ENCODE data around the gene BET1L. TPM values are rescaled to one million over a fixed set of nuclear protein-coding genes. Genes with fewer than 3 reads are reported as not detected.

The BET1L gene
- total RNA-seq, 2 experiments from 2014 or later: 39.8 to 40.6 TPM

DNA sequence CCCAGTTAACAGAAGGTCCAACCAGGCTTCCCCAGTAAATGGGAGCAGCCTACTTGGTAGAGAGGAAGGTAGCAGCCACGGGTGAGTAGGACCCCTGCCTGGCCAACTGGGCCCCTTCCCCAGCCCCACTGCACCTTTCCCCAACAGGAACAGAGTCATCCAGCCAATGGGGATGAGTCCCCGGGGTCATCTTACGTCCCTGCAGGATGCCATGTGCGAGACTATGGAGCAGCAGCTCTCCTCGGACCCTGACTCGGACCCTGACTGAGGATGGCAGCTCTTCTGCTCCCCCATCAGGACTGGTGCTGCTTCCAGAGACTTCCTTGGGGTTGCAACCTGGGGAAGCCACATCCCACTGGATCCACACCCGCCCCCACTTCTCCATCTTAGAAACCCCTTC, 6.9 kb upstream of the BET1L start:
- CTCF ChIA-PET: no interaction called here
- POLR2A ChIA-PET: interaction anchor here (1.1 kb wide), 1 partner anchor 201 kb away, joined by 4 read pairs; the partner anchor contains the start of gene SIGIRR

DNA sequence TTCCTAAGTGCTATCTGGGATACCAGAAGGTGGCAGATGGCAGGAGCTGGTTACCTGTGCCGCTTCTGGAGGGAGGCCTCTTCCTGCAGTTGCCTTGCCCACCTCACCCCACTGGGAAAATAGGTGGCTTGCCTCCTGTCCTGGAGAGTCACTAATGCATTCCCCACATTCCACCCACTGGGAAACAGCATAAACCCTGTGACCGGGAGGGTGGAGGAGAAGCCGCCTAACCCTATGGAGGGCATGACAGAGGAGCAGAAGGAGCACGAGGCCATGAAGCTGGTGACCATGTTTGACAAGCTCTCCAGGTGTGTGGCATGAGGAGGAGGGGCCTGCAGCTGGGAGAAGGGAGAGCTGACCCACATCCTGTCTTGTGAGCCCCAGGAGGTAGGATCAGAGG, 5.9 kb upstream of the BET1L start:
- POLR2A ChIA-PET: interaction anchor here (1.1 kb wide), 1 partner anchor 202 kb away, joined by 4 read pairs; the partner anchor contains the start of gene SIGIRR
- CTCF ChIA-PET: interaction anchor here (0.8 kb wide), 1 partner anchor 9 kb away, joined by 4 read pairs; no protein-coding TSS in a partner anchor

DNA sequence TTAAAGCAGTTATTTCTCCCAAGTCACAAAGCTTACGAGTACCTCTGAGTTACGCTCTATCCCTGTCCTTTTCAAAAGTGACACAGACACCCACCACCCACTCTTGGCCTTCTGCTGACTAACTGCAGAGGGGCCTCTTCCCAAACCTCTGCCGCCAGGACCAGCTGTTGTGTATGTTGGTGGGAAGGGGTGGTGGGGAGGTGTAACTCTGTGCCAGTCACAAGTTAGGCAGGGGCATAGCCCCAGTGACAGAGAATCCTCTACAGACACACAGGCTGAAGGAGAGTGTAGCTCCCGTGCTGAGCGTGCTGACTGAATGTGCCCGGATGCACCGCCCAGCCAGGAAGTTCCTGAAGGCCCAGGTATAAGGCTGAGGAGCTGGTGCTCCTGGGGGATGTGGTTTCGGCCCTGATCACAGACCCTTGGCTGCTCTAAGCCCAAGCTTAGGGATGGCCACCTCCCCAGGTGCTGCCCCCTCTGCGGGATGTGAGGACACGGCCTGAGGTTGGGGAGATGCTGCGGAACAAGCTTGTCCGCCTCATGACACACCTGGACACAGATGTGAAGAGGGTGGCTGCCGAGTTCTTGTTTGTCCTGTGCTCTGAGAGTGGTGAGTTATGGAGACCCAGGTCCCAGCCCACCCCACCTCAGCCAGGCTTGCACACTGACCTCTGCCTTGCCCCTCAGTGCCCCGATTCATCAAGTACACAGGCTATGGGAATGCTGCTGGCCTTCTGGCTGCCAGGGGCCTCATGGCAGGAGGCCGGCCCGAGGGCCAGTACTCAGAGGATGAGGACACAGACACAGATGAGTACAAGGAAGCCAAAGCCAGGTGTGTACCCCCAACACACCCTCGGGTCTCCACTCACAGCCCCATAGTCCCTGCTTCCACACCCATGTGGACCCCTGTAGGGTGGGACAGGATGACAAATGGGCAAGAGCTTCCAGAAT, 5.2 kb upstream of the BET1L start:
- CTCF ChIA-PET: interaction anchor here (0.8 to 1.2 kb wide), 3 partner anchors 10 to 153 kb away, joined by 3 to 4 read pairs (median 3); no protein-coding TSS in a partner anchor
- POLR2A ChIA-PET: interaction anchor here (1.1 kb wide), 1 partner anchor 202 kb away, joined by 4 read pairs; the partner anchor contains the start of gene SIGIRR

DNA sequence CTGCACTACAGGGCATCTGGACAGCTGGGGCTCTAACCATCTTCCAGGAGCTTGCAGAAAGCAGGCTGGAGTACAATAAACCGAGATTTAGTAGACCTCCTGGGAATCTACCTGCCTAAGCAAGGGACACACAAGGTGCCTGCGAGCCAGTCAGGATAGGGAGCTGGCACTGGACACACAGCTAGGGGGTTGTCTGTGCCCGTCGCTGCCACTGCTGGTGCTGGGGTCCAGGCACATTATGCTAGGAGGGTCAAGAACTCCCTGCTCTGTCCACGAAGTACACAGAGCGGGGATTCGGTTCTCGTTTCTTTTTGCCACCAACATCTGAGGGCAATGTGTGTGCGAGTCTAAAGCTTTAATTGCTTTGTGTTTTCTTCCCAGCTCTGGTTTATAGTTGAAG, 4.5 kb upstream of the BET1L start:
- POLR2A ChIA-PET: no interaction called here
- CTCF ChIA-PET: interaction anchor here (0.9 to 1.2 kb wide), 2 partner anchors 48 to 153 kb away, joined by 3 read pairs; no protein-coding TSS in a partner anchor

DNA sequence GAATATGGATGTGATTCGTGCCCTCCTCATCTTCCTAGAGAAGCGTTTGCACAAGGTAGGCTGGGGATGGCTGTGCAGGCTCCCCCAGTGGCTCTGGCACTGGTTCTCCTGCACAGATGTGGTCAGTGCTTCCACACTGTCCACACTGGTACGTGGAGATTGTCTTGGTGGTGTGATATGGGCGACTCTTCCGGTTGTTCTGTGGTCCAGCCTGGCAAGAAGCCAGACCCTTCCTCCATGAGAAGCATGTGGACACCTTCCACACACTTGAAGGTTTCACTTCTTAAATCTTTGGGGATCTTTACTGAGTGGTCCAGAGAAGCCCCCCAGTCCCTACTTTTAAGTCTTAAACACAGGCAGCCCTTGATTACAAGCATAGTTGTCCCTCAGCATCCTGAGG, 4.1 kb upstream of the BET1L start:
- POLR2A ChIA-PET: no interaction called here
- CTCF ChIA-PET: interaction anchor here (0.9 to 1.2 kb wide), 2 partner anchors 49 to 154 kb away, joined by 3 read pairs; no protein-coding TSS in a partner anchor

DNA sequence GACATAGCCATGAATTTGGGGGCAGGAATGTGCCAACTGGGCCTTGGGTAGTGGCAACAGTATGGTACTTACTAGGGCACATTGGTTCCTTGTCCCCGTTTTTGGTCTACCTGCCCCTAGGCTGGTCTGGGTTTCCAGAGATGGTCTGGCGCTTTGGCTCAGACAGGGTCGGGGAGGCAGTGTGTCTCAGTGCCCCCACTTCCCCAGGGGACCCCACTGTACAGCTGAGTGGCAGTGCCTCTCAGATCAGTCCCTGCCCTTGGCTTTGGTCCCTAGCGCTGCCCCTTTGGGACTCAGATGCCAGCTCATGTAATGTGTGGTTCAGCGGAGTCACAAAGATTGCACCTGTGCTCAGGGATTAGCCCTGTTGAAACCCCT, 3.6 kb upstream of the BET1L start:
- CTCF ChIA-PET: no interaction called here
- POLR2A ChIA-PET: no interaction called here

DNA sequence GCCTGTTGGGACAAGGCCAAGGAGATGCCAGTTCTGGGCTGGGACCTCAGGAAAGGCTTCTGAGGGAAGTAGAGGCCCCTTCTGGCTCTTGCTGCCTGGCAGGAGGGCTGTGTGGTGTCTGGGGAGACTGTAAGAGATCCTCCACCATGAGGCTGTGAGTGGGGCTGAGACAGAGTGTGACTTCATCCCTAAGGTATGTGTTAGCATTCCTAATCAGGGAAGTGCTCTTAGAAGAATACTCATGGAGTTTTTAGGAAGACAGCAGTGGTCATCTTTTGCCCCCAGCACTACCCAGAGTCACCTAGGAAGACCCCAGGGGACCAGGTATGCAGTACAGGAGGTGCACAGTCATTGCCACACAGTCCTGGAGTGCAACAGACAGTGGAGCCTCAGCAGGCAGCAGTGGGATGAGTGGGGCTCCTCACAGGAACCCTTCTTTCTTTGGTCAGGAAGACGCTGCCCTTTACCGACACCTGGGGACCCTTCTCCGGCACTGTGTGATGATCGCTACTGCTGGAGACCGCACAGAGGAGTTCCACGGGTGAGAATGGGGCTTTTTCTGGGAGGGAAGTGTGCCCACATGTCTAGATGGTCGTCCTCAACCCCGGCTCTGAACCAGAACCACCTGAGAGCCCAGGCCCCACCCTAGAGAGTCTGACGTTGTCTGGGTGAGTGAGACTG, 3.1 kb upstream of the BET1L start:
- CTCF ChIA-PET: interaction anchor here (0.9 to 1.2 kb wide), 2 partner anchors 25 to 154 kb away, joined by 3 to 4 read pairs; no protein-coding TSS in a partner anchor
- POLR2A ChIA-PET: no interaction called here

DNA sequence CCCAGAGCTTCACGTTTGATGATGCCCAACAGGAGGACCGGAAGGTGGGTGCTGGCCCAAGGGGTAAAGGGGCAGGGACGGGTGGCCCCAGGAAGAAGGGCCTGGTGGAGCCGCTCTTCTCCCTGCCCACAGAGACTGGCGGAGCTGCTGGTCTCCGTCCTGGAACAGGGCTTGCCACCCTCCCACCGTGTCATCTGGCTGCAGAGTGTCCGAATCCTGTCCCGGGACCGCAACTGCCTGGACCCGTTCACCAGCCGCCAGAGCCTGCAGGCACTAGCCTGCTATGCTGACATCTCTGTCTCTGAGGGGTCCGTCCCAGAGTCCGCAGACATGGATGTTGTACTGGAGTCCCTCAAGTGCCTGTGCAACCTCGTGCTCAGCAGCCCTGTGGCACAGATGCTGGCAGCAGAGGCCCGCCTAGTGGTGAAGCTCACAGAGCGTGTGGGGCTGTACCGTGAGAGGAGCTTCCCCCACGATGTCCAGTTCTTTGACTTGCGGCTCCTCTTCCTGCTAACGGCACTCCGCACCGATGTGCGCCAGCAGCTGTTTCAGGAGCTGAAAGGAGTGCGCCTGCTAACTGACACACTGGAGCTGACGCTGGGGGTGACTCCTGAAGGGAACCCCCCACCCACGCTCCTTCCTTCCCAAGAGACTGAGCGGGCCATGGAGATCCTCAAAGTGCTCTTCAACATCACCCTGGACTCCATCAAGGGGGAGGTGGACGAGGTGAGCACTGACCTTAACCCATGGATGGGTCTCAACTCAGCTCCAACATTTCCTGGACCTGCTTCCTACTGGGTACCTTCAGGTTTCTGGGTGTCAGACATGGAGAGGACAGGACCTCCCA, 2.3 kb upstream of the BET1L start:
- CTCF ChIA-PET: interaction anchor here (0.9 to 2.2 kb wide), 5 partner anchors 20 to 155 kb away, joined by 3 to 7 read pairs (median 4); no protein-coding TSS in a partner anchor
- POLR2A ChIA-PET: no interaction called here

DNA sequence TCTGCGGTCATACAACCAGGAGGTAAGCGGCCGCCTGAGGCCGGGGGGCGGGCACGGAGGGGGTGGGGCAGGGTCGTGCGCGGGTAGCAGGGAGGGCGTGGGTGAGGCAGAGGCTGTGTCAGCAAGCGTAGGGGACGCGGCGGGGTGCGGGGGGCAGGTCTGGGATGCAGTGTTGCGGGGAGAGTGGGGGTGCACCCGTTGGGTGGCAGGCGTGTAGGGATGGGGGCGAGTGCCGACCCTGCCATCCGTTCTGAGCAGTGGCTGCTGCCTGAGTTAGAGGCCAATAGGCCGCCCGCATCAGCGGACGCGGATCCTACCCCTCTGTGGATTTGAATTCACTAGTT, 1.7 kb upstream of the BET1L start:
- CTCF ChIA-PET: interaction anchor here (1.1 to 2.2 kb wide), 3 partner anchors 21 to 59 kb away, joined by 3 to 7 read pairs (median 4); no protein-coding TSS in a partner anchor
- POLR2A ChIA-PET: no interaction called here

DNA sequence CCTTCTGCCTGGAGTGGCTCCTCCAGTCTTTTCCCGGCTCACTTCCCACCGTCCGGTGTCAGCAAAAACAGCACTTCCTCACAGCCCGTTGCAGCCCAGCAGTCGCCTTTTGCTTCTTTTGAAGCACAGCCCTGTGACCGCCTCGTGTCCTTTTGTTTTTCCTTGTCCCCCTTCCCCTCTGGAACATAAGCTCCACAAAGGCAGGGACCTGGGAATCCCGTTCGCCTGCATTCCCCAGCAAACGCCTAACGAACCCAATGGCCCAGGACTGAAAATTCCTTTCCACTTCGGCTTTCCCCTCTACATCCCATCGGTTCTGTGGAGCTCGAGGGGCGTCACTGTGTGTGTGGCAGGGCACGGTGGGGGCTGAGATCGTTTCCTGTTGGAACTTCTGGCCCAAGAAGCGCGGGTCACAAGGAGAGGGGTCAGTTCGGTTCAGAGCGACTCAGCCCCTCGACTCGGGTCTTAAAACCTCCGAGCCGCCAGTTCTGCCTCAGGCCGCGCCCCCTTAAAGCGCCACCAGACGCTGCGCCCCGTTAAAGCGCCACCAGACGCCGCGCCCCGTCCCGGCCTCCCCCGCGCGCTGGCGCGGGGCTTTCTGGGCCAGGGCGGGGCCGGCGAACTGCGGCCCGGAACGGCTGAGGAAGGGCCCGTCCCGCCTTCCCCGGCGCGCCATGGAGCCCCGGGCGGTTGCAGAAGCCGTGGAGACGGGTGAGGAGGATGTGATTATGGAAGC, 1.1 kb upstream of the BET1L start:
- ChIA-PET POLR2A (no interaction called here), CTCF (interaction anchor here (1.1 to 2.2 kb wide), 4 partner anchors 21 to 151 kb away, joined by 3 to 7 read pairs (median 4); no protein-coding TSS in a partner anchor)

DNA sequence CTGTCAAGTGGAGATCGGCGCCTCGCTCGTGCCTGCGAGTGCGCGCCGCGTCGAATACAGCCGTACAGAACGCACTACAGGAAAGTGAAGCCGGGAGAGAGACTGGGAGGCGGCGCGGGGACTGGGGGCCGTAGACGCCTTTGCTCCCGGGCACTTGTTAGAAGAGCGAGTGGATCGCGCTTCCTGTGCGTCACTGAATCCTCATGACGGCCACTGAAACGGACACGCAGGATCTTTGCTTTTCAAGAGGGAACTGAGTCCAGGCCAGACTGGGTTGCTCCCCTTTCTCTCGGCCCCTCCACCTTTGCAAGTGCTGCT, 623 bp upstream of the BET1L start:
- POLR2A ChIA-PET: interaction anchor here (0.5 to 1.3 kb wide), 9 partner anchors 9 to 241 kb away, joined by 3 to 10 read pairs (median 3); partner anchors contain the start of genes PSMD13 and SIRT3

DNA sequence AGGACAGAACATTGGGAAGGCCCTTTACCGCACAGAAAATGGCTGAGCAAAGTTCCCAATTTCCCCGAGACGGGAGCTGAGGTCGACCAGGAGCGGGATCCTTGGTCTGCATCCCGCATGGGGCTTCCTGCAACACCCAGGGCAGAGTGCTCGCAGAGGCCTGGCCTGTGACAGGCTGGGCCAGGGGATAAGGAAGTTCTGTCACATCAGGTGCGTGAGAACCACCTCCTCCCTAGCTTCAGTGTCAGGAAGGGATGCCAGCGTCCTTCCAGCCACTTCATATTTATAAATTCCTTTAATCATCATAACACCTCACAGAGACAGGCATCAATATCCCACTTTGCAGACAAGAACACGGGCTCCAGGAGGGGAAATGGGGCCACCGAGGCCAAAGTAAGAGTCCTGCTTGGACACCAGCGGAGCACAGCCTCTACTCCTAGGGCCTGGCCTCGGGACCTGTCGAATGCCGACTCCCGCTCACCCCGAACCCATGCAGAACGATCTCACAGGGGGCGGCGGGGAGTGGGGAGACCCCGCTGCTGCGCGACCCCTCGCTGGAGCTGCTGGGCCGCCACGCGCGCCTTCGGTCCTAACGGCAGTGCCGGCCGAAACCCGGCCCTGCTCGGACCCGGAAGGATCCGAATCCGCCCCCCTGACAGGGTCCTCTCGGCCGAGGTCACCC, 532 bp downstream of the BET1L start:
- POLR2A ChIA-PET: interaction anchor here (0.5 to 1.4 kb wide), 11 partner anchors 10 to 242 kb away, joined by 3 to 10 read pairs (median 3); partner anchors contain the start of genes PSMD13 and SIRT3

More for the DNA sequence above, 623 bp upstream of the BET1L start:
- CTCF ChIA-PET: interaction anchor here (1.0 to 2.2 kb wide), 5 partner anchors 43 to 240 kb away, joined by 3 to 7 read pairs (median 3); no protein-coding TSS in a partner anchor

DNA sequence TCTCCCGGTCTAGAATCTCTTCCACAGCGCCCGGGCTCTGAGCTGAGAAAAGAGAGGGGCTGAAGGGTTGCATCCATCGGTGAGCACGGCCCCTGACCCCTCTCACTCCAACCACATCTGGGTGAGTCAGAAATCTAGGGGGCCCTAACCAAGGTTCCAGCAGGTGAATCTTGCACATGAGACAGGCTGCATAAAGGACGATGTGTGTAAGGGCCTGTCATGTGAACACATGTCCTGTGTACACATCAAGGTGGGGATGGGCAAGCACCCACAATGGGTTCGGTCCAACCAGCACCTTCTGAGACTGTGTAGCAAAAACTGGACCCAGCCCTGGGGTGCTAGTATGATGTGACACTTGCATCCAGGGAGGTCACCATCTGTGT, 1.2 kb downstream of the BET1L start:
- ChIA-PET CTCF (interaction anchor here (0.8 to 0.9 kb wide), 2 partner anchors 31 to 62 kb away, joined by 3 read pairs; partner anchors contain the start of gene PSMD13), POLR2A (interaction anchor here (1.1 to 1.4 kb wide), 3 partner anchors 13 to 134 kb away, joined by 3 to 4 read pairs (median 3); no protein-coding TSS in a partner anchor)

More for the DNA sequence above, 532 bp downstream of the BET1L start:
- CTCF ChIA-PET: interaction anchor here (0.8 to 2.2 kb wide), 8 partner anchors 30 to 312 kb away, joined by 3 to 7 read pairs (median 3); partner anchors contain the start of gene PSMD13

DNA sequence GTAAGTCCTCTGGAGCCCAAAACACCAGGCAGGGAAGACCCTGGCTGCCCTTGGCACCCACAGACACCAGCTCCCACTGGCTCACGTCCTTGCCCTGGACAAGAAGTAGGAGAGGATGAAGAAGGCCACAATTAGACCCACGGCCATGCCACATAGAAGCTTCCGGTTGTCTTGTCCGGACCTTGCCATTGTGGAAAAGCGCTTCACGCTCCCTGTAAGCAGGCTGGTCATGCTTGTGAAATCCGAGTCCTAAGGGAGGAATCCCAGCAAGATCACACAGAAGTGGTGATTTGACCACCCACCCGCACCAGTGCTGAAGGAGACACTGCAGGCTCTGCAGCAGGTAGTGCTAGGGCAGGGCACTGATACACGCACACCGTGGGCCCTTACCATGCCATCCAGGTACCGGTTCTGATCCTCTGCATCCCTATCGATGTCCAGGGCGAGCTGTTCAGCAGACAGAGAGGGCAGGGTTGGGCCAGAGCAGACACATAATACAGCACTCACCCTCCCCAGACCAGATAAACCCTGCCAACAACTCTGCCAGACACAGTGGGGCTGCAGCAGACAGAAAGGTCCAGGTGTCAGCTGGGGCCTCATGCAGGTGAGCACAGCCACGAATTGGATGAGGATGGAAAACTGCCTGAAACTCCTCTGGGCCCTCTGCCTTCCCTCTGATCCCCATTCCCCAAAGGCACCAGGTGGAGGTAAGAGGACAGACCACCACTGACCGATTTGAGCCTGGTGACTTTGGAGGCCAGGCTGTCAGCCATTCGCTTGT, 1.8 kb downstream of the BET1L start:
- ChIA-PET POLR2A (interaction anchor here (1.1 to 1.3 kb wide), 2 partner anchors 14 to 63 kb away, joined by 3 to 4 read pairs; no protein-coding TSS in a partner anchor), CTCF (interaction anchor here (0.8 kb wide), 1 partner anchor 63 kb away, joined by 3 read pairs; no protein-coding TSS in a partner anchor)

DNA sequence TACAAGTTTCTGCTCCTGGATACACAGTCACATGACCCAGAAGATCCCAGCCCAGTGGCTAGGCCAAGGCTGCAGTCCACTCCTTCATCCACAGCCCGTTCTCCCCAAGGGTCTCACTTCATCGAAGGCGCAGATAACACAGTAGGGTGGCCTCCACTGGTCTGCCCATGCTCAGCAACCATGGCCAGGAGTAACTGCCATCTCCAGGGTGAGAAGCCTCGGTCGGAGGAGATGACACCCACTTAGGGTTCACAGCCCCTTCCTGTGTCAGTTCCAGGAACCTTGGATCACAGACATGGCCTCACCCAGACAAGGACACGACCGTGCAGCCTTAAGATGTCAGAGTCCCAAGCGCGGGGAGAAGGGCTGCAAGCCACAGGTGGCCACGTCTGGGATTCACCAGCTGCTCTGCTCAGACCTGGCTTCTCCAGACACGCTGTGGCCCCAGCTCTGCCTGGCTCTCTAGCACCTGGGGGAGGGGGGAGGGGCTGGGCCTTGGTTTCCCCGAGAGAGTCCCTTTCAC, 2.6 kb downstream of the BET1L start:
- POLR2A ChIA-PET: no interaction called here
- CTCF ChIA-PET: no interaction called here

DNA sequence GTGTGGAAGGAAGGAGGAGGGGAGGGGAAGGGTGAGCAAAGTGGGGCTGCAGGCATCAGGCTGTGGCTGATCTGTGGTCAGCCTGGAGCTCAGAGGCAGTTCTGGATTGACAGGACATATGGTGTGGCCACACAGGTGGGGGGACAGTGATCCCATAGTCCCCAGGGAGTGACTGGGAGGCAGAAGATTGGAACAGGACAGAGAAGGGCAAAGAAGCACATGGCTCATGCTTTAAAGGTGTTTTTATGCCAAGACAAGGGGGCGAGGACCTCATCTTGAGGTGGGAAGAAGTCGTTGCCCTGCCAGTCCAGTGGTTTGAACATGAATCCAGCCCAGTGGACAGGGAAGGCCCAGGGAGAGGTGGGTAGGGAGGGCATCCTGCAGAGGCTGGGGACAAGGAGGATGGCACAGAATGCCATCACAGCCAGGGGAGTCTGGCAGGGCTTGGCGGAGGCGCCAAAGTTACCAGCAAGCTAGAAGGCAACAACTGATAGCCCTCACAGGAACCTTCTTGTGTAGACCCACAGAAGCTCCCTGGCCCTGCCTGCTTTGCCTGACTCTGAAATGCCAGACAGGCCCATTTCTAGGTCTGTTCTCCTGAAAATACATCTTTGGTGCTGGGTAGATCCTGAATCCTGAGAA, 3.1 kb downstream of the BET1L start:
- ChIA-PET CTCF (no interaction called here), POLR2A (no interaction called here)

Measured in activated CD8-positive, alpha-beta memory T cell treated with anti-CD3 and anti-CD28 coated beads for 36 hours (primary cell).